ENCODE data around the gene GPD1. TPM values are rescaled to one million over a fixed set of nuclear protein-coding genes. Genes with fewer than 3 reads are reported as not detected.

Gene GPD1
- total RNA-seq, 4 donors from 2014 or later, result 188 to 829 (median 253) TPM

GRCh38 chr12:50085615-50086072, 18.2 kb upstream of the GPD1 start:
- H3K4me3 ChIP-seq, result peak overlapping the region; percentile 71 to 93 (median 80)
- H3K27ac ChIP-seq, result peak overlapping the region; percentile 92 to 97 (median 96)
- WGBS, 2 donors, result 8 to 9% methylated on average over 8 of the region's 8 CpGs
- H3K4me1 ChIP-seq, result peaks cover 0 to 56% (median 8%) of the 10 kb centered on the region in 4 donors
- DNase-seq (ENCODE audit: low spot score in 2 of 2), result no peak
- H3K36me3 ChIP-seq, result peaks cover 0 to 43% (median 14%) of the 10 kb centered on the region in 3 donors
- no peaks in the 10 kb centered on the region for H3K27me3 ChIP-seq
- TF ChIP-seq POLR2A (IDR thresholded peaks at IDR 0.05) (no peak), CTCF (IDR thresholded peaks at IDR 0.05) (no peak), EP300 (IDR thresholded peaks at IDR 0.05) (no peak)
- no peaks in the 10 kb centered on the region for H3K9me3 ChIP-seq

GRCh38 chr12:50086148-50086547, 17.7 kb upstream of the GPD1 start:
- DNase-seq (ENCODE audit: low spot score in 2 of 2), result no peak
- Histone ChIP-seq H3K36me3 (peaks cover 0 to 48% (median 18%) of the 10 kb centered on the region in 3 donors), H3K4me3 (peak overlapping the region; percentile 71 to 93 (median 80)), H3K27me3 (no peaks in the 10 kb centered on the region), H3K9me3 (no peaks in the 10 kb centered on the region), H3K4me1 (peaks cover 0 to 51% (median 7%) of the 10 kb centered on the region in 4 donors), H3K27ac (peak overlapping the region in 2 of 4 donors; percentile 95 to 97)
- no peak for TF ChIP-seq POLR2A (IDR thresholded peaks at IDR 0.05)
- 82 to 85% methylated on average over 5 of the region's 5 CpGs for WGBS, 2 donors

GRCh38 chr12:50087151-50087550, 16.7 kb upstream of the GPD1 start:
- TF ChIP-seq POLR2A (IDR thresholded peaks at IDR 0.05) (no peak), EP300 (IDR thresholded peaks at IDR 0.05) (no peak), CTCF (IDR thresholded peaks at IDR 0.05) (no peak)
- H3K27me3 ChIP-seq, result no peaks in the 10 kb centered on the region
- WGBS, 2 donors, result 82 to 84% methylated on average over 9 of the region's 9 CpGs
- no peak for DNase-seq (ENCODE audit: low spot score in 2 of 2)
- peaks cover 0 to 48% (median 7%) of the 10 kb centered on the region in 4 donors for H3K4me1 ChIP-seq
- H3K9me3 ChIP-seq, result no peaks in the 10 kb centered on the region
- peak overlapping the region in 1 of 4 donors; percentile 40 for H3K27ac ChIP-seq
- H3K4me3 ChIP-seq, result no peak overlapping the region
- peaks cover 5 to 58% (median 21%) of the 10 kb centered on the region in 3 donors for H3K36me3 ChIP-seq

GRCh38 chr12:50087995-50088394, 15.8 kb upstream of the GPD1 start:
- Histone ChIP-seq H3K27me3 (no peaks in the 10 kb centered on the region), H3K36me3 (peaks cover 5 to 66% (median 26%) of the 10 kb centered on the region in 3 donors), H3K4me3 (no peak overlapping the region), H3K27ac (peak overlapping the region in 1 of 4 donors; percentile 40), H3K9me3 (no peaks in the 10 kb centered on the region), H3K4me1 (peaks cover 0 to 48% (median 7%) of the 10 kb centered on the region in 4 donors)
- no peak for DNase-seq (ENCODE audit: low spot score in 2 of 2)
- no peak for TF ChIP-seq EP300 (IDR thresholded peaks at IDR 0.05)
- TF ChIP-seq CTCF (IDR thresholded peaks at IDR 0.05), result no peak
- WGBS, 2 donors, result 21 to 24% methylated on average over 3 of the region's 3 CpGs

GRCh38 chr12:50088577-50089335, 15.1 kb upstream of the GPD1 start:
- Histone ChIP-seq H3K4me3 (no peak overlapping the region), H3K4me1 (peaks cover 0 to 43% (median 7%) of the 10 kb centered on the region in 4 donors), H3K27me3 (no peaks in the 10 kb centered on the region), H3K36me3 (peaks cover 5 to 74% (median 31%) of the 10 kb centered on the region in 3 donors), H3K9me3 (no peaks in the 10 kb centered on the region), H3K27ac (peak overlapping the region in 1 of 4 donors; percentile 20)
- TF ChIP-seq POLR2A (IDR thresholded peaks at IDR 0.05), result no peak
- TF ChIP-seq CTCF (IDR thresholded peaks at IDR 0.05), result peak; percentile 58 to 79 (median 66)
- peak in 1 of 2 donors; percentile 69 for DNase-seq (ENCODE audit: low spot score in 2 of 2)
- 40 to 56% methylated on average over 3 of the region's 3 CpGs for WGBS, 2 donors

Measured in tibial nerve (tissue), 4 donors.